Measurements from ENCODE around the gene DNAJB7. TPM values are rescaled to one million over a fixed set of nuclear protein-coding genes. Genes with fewer than 3 reads are reported as not detected.
"Not testable (repeated sequence)": the region's sequence is repeated elsewhere in the genome, so short reads cannot be mapped to it uniquely, and the experiment has no call there.

Gene DNAJB7
- not detected in 2 replicates for total RNA-seq

DNA sequence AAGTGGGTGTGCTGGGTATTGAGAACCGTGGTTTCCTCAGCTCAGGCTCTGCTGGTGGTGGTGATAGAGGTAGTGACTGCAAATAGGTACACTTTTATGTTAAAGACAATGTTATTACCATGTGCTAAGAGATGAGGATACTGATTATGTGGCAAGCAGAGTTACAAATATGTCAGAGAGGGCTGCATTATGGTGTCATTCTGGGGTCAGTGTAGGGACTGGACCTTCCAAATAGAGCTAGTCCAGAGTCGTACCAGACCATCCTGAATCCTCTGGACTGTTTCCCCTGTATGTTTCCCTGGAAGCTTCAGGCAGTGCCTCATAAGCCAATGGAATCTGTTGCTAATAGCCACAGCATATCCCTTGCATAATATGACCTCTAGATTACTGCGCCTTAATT, at the start of gene DNAJB7:
Gene DNAJB7, minus strand, starts transcription at position 101 of the 400 bp plus-strand sequence. CDS start 119 bp downstream, outside the sequence.
- no peak for DNase-seq

GRCh38 chr22:40908895-40909294, 47.0 kb upstream of the DNAJB7 start:
- no peak for DNase-seq

DNA sequence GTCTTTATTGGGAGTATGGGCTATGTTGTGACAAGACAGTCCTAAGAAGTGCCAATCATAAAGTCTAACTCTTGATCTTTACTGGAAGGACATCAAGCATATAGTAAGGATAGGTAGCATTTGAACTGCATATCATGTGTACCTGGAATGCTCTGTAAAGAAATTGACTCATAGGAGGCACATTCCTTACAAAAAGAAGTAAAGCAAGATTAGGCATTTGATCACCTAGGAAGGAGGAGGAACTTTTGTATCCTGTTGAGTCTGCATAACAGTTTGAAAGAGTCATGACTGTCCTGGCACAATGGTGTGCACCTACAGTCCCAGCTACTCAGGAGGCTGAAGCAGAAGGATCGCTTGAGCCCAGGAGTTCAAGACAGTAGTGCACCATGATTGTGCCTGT, 42.2 kb upstream of the DNAJB7 start:
- no peak for DNase-seq

GRCh38 chr22:40898850-40899357, 37.0 kb upstream of the DNAJB7 start:
- DNase-seq, result peak; percentile 72

DNA sequence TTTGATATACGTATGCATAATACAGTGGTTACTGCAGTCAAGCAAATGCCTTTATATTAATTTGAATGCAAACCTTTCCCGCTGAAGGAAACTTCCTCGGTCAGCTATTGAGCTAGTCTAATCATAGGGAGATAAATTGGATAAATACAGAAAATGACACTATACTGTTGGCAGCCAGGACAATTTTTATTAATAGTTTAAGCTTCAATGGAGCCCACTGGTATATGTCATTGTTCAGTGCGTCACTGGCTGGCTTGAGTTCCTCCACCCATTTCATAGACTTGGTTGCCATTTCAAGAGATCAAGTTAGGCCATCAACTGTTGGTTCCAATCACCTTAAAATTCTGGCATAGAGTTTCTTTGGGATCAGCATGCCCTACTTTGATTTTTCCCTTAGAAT, 32.5 kb upstream of the DNAJB7 start:
- DNase-seq, result no peak

DNA sequence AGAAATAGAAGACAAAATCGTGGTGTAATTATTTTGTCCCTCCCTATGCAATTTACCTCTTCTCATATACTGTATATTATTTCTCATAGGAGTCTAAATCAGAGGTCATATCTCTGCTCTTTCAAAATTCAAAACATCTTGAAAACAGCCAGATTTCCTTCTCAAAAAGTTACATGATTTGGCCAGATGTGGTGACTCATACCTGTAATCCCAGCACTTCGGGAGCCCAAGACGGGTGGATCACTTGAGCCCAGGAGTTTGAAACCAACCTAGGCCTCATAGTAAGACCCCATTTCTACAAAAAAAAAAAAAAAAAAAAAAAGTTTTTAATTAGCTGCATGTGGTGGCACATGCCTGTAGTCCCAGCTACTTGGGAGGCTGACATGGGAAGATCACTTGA, 29.0 kb upstream of the DNAJB7 start:
- DNase-seq, result no peak

DNA sequence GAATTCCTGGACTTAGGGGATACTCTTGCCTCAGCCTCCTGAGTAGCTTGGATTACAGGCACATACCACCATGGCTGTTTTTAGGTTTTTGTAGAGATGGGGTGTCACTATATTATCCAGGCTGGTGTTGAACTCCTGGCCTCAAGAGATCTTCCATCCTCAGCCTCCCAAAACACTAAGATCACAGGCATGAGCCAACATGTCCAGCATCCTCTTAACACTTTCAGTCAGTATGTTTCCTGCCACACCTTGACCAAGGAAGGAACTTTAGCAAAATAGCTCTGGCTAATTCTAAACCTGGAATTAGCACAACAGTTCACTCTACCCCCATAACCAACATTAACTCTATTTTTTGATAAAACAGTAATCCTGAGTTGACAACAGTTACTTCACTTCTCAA, 27.2 kb upstream of the DNAJB7 start:
- DNase-seq, result no peak

GRCh38 chr22:40878922-40879321, 17.0 kb upstream of the DNAJB7 start:
- DNase-seq, result no peak

DNA sequence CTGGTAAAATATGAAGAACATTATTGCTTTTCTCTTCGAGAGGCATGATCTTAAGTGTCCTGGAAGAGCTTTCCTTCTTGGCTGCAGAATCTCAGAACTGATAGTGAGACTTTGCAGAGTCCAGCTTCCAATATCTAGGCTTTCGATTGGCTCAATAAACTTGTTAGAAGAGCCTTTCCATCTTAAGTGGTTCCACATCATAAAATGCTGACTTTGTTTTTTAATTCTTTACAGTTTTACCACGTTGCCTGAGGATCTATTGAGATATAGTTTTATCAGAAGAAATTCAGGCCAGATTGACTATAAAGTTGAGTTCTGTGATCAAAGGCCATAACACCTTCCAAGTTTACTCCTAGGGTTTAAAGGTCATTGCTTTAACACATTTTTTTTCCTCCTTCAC, 15.6 kb upstream of the DNAJB7 start:
- no peak for DNase-seq

DNA sequence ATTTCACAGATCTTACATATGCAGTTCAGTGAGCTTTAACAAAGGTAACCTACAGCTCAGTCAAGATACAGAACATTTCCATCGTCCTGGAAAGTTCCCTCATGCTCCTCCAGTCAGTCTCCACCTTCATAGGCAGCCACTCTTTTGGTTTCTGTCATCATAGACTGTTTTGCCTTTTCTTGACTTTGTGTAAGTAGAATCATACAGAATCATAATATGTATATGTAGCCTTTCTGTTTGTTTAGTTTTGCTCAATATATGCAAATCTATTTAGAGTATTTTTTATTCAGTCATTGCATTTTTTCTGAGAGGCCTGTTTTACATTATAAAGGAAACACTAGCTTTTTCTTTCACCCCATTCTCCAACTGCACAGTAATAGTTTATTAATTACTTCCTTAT, 15.0 kb upstream of the DNAJB7 start:
- no peak for DNase-seq

DNA sequence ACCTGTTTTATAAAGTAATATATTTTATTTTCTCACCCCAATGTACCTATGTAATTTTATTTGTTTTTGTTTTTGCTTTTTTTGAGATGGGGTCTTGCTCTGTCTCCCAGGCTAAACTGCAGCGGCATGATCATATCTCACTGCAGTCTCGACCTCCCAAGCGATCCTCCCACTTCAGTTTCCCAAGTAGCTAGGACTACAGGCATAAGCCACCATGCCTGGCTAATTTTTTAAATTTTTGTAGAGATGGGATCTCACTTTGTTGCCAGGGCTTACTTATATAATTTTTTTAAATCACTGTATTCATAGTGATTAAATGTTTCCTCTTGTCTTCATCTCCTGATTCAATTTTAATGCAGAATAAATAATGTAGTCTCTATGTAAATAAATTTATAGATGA, 13.2 kb upstream of the DNAJB7 start:
- DNase-seq, result no peak

DNA sequence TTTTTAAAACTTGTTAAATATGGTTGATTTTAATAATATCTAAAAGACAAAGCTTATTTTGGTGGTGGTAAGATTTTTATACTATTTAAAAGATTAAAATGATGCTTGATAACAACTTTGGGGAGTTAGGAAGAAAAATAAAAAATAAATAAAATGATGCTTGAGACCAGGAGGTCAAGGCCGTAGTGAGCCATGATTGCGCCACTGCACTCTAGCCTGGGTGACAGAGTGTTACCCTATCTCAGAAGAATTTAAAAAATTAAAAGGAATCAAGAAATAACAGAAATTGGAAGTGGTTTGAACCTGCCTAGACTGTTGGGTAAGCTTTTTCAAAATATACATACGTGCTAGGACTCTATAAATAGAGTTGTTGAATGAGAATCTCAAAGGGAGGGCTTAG, 12.1 kb upstream of the DNAJB7 start:
- DNase-seq, result no peak

DNA sequence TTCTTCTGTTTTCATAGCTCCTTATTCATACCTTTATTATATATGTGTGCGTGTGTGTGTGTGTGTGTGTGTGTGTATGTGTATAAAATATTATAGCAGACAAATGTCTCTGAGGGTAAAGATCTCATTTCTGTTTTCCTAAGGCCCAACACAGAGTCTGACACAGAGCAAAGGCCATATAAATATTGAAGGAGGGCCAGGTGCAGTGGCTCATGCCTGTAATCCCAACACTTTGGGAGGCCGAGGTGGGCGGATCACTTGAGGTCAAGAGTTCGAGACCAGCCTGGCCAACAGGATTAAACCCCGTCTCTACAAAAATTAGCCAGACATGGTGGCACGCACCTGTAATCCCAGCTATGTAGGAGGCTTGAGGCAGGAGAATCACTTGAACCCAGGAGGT, 6.5 kb upstream of the DNAJB7 start:
- not testable (repeated sequence) for DNase-seq

DNA sequence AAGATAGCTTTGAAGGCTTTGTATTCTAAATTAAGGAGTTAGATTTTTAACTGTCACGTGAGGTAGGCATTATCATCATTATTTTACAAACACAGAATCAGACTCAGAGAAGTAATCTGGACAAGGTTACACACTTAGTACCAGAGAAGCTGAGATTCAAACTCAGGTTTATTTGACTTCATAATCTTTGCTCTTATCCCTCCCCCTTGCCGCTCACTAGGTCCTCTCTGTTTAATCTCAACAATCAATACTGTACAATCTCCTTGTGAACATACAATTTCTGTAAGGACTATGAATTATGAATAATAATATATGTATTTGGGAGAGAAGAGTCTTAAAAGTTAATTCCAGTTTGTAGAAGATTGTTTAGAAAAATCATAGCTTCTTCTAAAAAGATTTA, 5.2 kb upstream of the DNAJB7 start:
- no peak for DNase-seq

DNA sequence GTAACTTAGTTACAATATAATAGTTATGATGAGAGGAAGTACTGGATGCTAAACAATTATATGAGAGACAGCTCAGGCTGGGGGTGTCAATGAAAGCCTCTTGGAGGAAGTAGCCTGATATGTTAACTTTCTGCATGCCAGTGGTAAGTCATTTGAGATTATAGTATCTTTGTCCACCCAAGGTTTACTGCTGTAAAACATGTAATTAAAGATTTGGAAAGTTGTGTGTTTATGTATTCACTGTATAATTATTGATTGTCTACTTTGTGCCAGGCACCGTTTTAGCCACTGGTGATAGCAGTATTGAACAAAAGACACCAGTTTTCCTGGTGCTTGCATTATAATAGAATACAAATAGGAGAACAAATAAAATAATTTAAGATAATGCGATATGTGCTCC, 624 bp upstream of the DNAJB7 start:
- no peak for DNase-seq

- DNase-seq, result no peak
These were observed 4.5 kb downstream of the DNAJB7 start for GRCh38 chr22:40857309-40857855.

GRCh38 chr22:40856513-40857308, 5.2 kb downstream of the DNAJB7 start, which contains the start of the genes ST13 and XPNPEP3:
TSS of gene ST13 (minus strand) at chr22:40856639. CDS start at chr22:40856540, 99 bp downstream.
TSS of gene XPNPEP3 (plus strand) at chr22:40857148. CDS start at chr22:40857182, 34 bp downstream.
- peak; percentile 97 for DNase-seq

DNA sequence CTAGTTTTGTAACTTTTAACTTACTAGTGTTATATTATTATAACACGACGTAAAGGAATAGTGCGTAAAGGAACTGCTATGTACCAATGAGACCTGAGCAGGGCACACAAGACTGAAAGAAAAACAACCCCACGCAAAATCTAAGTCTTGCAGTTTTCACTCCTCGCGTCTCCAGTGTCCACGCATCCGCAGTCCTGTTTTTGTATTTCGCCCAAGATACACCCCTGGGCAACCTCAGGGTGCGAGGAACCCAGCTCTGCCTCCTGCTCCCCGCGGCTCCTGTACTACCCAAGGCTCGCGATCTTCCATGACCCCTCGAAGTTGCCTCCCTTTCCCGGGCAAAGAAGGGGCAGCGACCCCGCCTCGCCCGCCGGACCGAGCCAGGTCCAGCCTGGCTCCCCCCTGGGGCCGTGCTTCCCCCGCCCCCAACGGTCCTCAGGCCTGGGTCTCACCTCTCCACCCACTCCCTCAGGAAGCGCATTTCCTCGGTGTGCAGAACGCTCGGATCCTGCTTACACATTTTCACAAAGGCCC, 5.9 kb downstream of the DNAJB7 start:
- DNase-seq, result peak; percentile 55

DNA sequence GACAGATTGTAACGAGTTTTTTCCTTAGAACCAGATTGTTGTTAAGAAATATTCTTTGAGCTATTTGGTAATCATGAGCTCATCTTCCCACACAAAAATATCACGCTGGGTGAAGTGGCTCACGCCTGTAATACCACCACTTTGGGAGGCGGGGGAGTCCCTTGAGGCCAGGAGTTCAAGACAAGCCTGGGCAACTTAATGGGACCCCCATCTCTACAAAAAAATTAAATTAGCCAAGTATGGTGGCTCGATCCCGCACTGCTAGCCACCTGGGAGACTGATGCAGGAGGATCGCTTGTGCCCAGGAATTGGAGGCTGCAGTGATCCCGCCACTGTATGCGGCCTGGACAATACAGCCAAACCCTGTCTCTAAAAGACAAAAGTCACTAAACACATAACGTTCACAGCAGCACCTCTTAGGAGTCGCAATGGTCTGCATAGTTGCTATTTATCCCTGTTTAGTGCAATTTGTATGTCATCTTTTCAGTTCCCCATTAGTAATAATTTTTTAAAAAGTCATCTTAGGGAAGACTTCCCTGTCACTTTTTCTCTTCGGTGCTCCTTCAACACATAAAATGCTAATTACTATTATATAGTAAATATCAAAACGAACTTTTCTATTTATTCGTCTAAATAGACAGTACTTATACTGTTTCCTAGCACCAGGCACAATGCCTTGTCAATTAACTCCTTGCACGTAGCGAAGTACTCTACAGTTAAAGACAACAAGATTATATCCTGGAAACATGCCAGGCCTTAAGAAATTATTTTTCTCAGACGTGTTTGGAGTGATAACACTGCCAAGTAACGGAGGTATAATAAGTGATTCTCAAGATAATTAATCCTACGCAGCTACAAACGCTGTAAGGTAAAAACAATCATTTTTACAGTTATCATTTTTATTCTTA, 6.6 kb downstream of the DNAJB7 start:
- DNase-seq, result peak; percentile 62

GRCh38 chr22:40853961-40854360, 8.0 kb downstream of the DNAJB7 start:
- DNase-seq, result peak; percentile 12

GRCh38 chr22:40853333-40853732, 8.6 kb downstream of the DNAJB7 start:
- no peak for DNase-seq

GRCh38 chr22:40845816-40846215, 16.1 kb downstream of the DNAJB7 start:
- DNase-seq, result not testable (repeated sequence)

DNA sequence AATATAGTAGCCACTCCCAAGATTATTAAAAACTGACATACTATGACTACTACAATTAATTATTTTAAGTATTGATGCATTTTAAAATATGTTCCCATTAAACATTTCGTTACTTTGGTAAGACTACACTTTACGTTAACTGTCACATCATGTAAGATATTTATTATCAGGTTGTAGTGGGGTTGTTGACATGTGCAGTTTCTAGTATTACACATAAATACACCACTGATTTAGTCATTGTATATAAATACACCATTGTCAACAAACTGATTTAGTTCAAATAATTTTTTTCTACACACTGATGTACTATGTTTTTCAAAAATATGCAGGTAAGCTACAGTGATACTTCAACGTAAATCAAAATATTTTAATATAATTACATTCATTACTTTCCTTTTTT, 17.0 kb downstream of the DNAJB7 start:
- DNase-seq, result no peak

Measured in dermis blood vessel endothelial cell (primary cell).